Type B pancreatic cell (in vitro differentiated cells): Measurements from ENCODE around the gene ULK1. TPM values are rescaled to one million over a fixed set of nuclear protein-coding genes. Genes with fewer than 3 reads are reported as not detected.

ENCODE experiments used
- DNase-seq: peaks from one replicate; pipeline ENCODE4 v3.0.0; 2021; ENCODE audit warnings: mixed read lengths; ENCODE audit not compliant: unreplicated experiment; ENCODE audit errors: extremely low spot score
- H3K27ac Mint-ChIP-seq: 2 replicates; pipeline ENCODE4 v1.8.0; 2021; ENCODE audit warnings: mild to moderate bottlenecking, mixed read lengths
- H3K27me3 Mint-ChIP-seq: 2 replicates; pipeline ENCODE4 v1.8.0; 2021; ENCODE audit warnings: mixed read lengths
- H3K36me3 Mint-ChIP-seq: 2 replicates; pipeline ENCODE4 v1.8.0; 2021; ENCODE audit warnings: mixed read lengths
- H3K4me1 Mint-ChIP-seq: one replicate; pipeline ENCODE4 v1.8.0; 2021; ENCODE audit warnings: mixed read lengths; ENCODE audit not compliant: unreplicated experiment
- H3K4me3 Mint-ChIP-seq: 2 replicates; pipeline ENCODE4 v1.8.0; 2021; ENCODE audit warnings: mild to moderate bottlenecking, mixed read lengths
- H3K9me3 Mint-ChIP-seq: 2 replicates; pipeline ENCODE4 v1.8.0; 2021; ENCODE audit warnings: mixed read lengths
- CTCF ChIP-seq: fragments of 200-600 bp; sonication (generic); conservative IDR thresholded peaks from 2 replicates; pipeline ENCODE4 v1.5.0; 2021; ENCODE audit warnings: antibody characterized with exemption, mild to moderate bottlenecking
- total RNA-seq: library from RNA; stranded (reverse); gene quantifications from 2 replicates; pipeline ENCODE4 v1.2.1, GENCODE V29; 2021; ENCODE audit warnings: low replicate concordance

Gene ULK1
- total RNA-seq, 1 donor from 2014 or later, result 80.0 TPM

DNA sequence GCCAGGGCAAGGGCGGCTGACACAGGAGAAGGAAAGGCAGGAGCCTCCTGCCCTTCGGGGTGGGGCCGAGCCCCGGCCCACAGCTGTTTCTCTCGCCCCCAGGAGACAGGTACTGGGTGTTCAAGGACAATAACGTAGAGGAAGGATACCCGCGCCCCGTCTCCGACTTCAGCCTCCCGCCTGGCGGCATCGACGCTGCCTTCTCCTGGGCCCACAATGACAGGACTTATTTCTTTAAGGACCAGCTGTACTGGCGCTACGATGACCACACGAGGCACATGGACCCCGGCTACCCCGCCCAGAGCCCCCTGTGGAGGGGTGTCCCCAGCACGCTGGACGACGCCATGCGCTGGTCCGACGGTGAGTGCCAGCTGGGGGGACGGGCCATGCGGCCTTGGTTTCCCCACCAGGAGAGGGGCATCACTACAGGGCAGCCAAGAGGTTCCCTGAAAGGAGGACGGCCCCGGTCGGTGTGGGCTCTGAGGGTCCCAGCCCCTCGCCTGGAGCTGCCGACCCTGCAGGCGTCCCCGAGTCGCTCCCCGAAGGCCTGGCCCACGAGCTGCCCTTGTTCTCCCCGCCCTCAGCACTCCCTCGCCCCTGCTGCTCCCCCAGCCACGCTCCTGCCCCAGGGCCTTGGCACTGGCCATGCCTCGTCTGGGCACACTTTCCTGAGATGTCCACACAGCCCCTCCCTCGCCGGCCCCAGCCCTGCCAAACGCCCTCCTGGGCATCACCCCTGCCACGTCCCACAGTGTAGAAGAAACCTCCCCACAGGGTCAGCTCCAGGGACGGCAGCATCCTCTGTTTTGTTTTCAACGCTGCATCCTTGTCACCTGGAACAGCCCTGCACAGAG lies 44.5 kb upstream of the ULK1 start:
- Mint-ChIP-seq H3K4me1 (no peaks in the 10 kb centered on the region), H3K36me3 (no peaks in the 10 kb centered on the region), H3K27ac (no peak overlapping the region), H3K9me3 (no peaks in the 10 kb centered on the region), H3K4me3 (no peak overlapping the region), H3K27me3 (no peaks in the 10 kb centered on the region)
- TF ChIP-seq CTCF, result no peak
- no peak for DNase-seq

DNA sequence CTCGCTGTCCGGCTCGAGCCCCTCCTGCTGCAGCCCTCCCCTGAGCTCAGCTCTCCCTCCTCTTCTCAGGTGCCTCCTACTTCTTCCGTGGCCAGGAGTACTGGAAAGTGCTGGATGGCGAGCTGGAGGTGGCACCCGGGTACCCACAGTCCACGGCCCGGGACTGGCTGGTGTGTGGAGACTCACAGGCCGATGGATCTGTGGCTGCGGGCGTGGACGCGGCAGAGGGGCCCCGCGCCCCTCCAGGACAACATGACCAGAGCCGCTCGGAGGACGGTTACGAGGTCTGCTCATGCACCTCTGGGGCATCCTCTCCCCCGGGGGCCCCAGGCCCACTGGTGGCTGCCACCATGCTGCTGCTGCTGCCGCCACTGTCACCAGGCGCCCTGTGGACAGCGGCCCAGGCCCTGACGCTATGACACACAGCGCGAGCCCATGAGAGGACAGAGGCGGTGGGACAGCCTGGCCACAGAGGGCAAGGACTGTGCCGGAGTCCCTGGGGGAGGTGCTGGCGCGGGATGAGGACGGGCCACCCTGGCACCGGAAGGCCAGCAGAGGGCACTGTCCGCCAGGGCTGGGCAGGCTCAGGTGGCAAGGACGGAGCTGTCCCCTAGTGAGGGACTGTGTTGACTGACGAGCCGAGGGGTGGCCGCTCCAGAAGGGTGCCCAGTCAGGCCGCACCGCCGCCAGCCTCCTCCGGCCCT lies 43.4 kb upstream of the ULK1 start:
- DNase-seq, result no peak
- H3K9me3 Mint-ChIP-seq, result no peaks in the 10 kb centered on the region
- no peak overlapping the region for H3K27ac Mint-ChIP-seq
- TF ChIP-seq CTCF, result peak; percentile 66
- H3K4me3 Mint-ChIP-seq, result no peak overlapping the region
- H3K27me3 Mint-ChIP-seq, result peaks cover under 1% of the 10 kb centered on the region
- no peaks in the 10 kb centered on the region for H3K36me3 Mint-ChIP-seq
- H3K4me1 Mint-ChIP-seq, result no peaks in the 10 kb centered on the region

GRCh38 chr12:131851741-131852550 lies 42.5 kb upstream of the ULK1 start:
- no peak for TF ChIP-seq CTCF
- DNase-seq, result no peak
- H3K4me1 Mint-ChIP-seq, result no peaks in the 10 kb centered on the region
- no peak overlapping the region for H3K4me3 Mint-ChIP-seq
- H3K27ac Mint-ChIP-seq, result no peak overlapping the region
- no peaks in the 10 kb centered on the region for H3K36me3 Mint-ChIP-seq
- H3K9me3 Mint-ChIP-seq, result no peaks in the 10 kb centered on the region
- peaks cover 5% of the 10 kb centered on the region for H3K27me3 Mint-ChIP-seq

- Mint-ChIP-seq H3K27me3 (peaks cover 5% of the 10 kb centered on the region), H3K4me1 (no peaks in the 10 kb centered on the region), H3K27ac (no peak overlapping the region), H3K9me3 (no peaks in the 10 kb centered on the region), H3K4me3 (no peak overlapping the region), H3K36me3 (no peaks in the 10 kb centered on the region)
- DNase-seq, result no peak
- TF ChIP-seq CTCF, result no peak
Measured at GRCh38 chr12:131852551-131853299, 41.7 kb upstream of the ULK1 start.
